ENCODE data around the gene PRLR. TPM values are rescaled to one million over a fixed set of nuclear protein-coding genes. Genes with fewer than 3 reads are reported as not detected.

The PRLR gene
- total and polyA plus RNA-seq, 3 experiments from 2014 or later, result not detected

- no peaks in the 10 kb centered on the region for H3K36me3 Mint-ChIP-seq
- no peak overlapping the region for H3K27ac ChIP-seq (ENCODE audit: low read depth, low read length)
- no peak overlapping the region for H3K27ac Mint-ChIP-seq
- H3K27me3 ChIP-seq (ENCODE audit: insufficient read depth, low read length, poor library complexity, severe bottlenecking), result no peaks in the 10 kb centered on the region
- H3K4me1 ChIP-seq (ENCODE audit: insufficient read depth, low read length), result no peaks in the 10 kb centered on the region
- H3K9me3 ChIP-seq (ENCODE audit: low read length), result no peaks in the 10 kb centered on the region
- H3K27me3 Mint-ChIP-seq, result peaks cover 8 to 19% of the 10 kb centered on the region in 2 donors
- DNase-seq, result no peak
- H3K4me1 Mint-ChIP-seq, result no peaks in the 10 kb centered on the region
- H3K36me3 ChIP-seq (ENCODE audit: insufficient read depth, low read length), result no peaks in the 10 kb centered on the region
- POLR2A ChIA-PET, result no interaction called here
- no peak overlapping the region for H3K4me3 Mint-ChIP-seq
- CTCF ChIA-PET, result no interaction called here
- H3K9me3 Mint-ChIP-seq, result no peaks in the 10 kb centered on the region
- H3K4me3 ChIP-seq (ENCODE audit: low read length), result no peak overlapping the region
Measured at GRCh38 chr5:35212122-35212982, 17.9 kb downstream of the PRLR start.

GRCh38 chr5:35209862-35210261 lies 20.4 kb downstream of the PRLR start:
- Mint-ChIP-seq H3K9me3 (no peaks in the 10 kb centered on the region), H3K36me3 (no peaks in the 10 kb centered on the region), H3K4me1 (no peaks in the 10 kb centered on the region), H3K4me3 (no peak overlapping the region), H3K27me3 (peaks cover 11 to 29% of the 10 kb centered on the region in 2 donors), H3K27ac (no peak overlapping the region)
- H3K27me3 ChIP-seq (ENCODE audit: insufficient read depth, low read length, poor library complexity, severe bottlenecking), result no peaks in the 10 kb centered on the region
- POLR2A ChIA-PET, result no interaction called here
- no peak overlapping the region for H3K27ac ChIP-seq (ENCODE audit: low read depth, low read length)
- CTCF ChIA-PET, result no interaction called here
- H3K36me3 ChIP-seq (ENCODE audit: insufficient read depth, low read length), result no peaks in the 10 kb centered on the region
- no peaks in the 10 kb centered on the region for H3K9me3 ChIP-seq (ENCODE audit: low read length)
- H3K4me1 ChIP-seq (ENCODE audit: insufficient read depth, low read length), result no peaks in the 10 kb centered on the region
- H3K4me3 ChIP-seq (ENCODE audit: low read length), result no peak overlapping the region
- no peak for DNase-seq

GRCh38 chr5:35205606-35206005 lies 24.7 kb downstream of the PRLR start:
- Mint-ChIP-seq H3K27ac (no peak overlapping the region), H3K36me3 (no peaks in the 10 kb centered on the region), H3K4me1 (no peaks in the 10 kb centered on the region), H3K9me3 (no peaks in the 10 kb centered on the region), H3K27me3 (peaks cover 11 to 34% of the 10 kb centered on the region in 2 donors), H3K4me3 (no peak overlapping the region)
- POLR2A ChIA-PET, result no interaction called here
- no peak overlapping the region for H3K27ac ChIP-seq (ENCODE audit: low read depth, low read length)
- no peaks in the 10 kb centered on the region for H3K36me3 ChIP-seq (ENCODE audit: insufficient read depth, low read length)
- H3K27me3 ChIP-seq (ENCODE audit: insufficient read depth, low read length, poor library complexity, severe bottlenecking), result no peaks in the 10 kb centered on the region
- H3K4me1 ChIP-seq (ENCODE audit: insufficient read depth, low read length), result no peaks in the 10 kb centered on the region
- CTCF ChIA-PET, result no interaction called here
- no peak for DNase-seq
- H3K9me3 ChIP-seq (ENCODE audit: low read length), result no peaks in the 10 kb centered on the region
- H3K4me3 ChIP-seq (ENCODE audit: low read length), result no peak overlapping the region

- Histone ChIP-seq H3K36me3 (ENCODE audit: insufficient read depth, low read length) (no peaks in the 10 kb centered on the region), H3K4me3 (ENCODE audit: low read length) (no peak overlapping the region), H3K4me1 (ENCODE audit: insufficient read depth, low read length) (no peaks in the 10 kb centered on the region), H3K9me3 (ENCODE audit: low read length) (no peaks in the 10 kb centered on the region), H3K27me3 (ENCODE audit: insufficient read depth, low read length, poor library complexity, severe bottlenecking) (no peaks in the 10 kb centered on the region), H3K27ac (ENCODE audit: low read depth, low read length) (no peak overlapping the region)
- Mint-ChIP-seq H3K9me3 (no peaks in the 10 kb centered on the region), H3K36me3 (no peaks in the 10 kb centered on the region), H3K4me3 (no peak overlapping the region), H3K27me3 (peaks cover 13 to 30% of the 10 kb centered on the region in 2 donors), H3K27ac (no peak overlapping the region), H3K4me1 (no peaks in the 10 kb centered on the region)
- ChIA-PET CTCF (no interaction called here), POLR2A (no interaction called here)
- no peak for DNase-seq
Measured at GRCh38 chr5:35205186-35205585, 25.1 kb downstream of the PRLR start.

GRCh38 chr5:35203403-35203802 lies 26.9 kb downstream of the PRLR start:
- H3K36me3 Mint-ChIP-seq, result no peaks in the 10 kb centered on the region
- ChIA-PET CTCF (no interaction called here), POLR2A (no interaction called here)
- Histone ChIP-seq H3K4me3 (ENCODE audit: low read length) (no peak overlapping the region), H3K9me3 (ENCODE audit: low read length) (no peaks in the 10 kb centered on the region), H3K27me3 (ENCODE audit: insufficient read depth, low read length, poor library complexity, severe bottlenecking) (peaks cover 3% of the 10 kb centered on the region), H3K36me3 (ENCODE audit: insufficient read depth, low read length) (no peaks in the 10 kb centered on the region), H3K4me1 (ENCODE audit: insufficient read depth, low read length) (no peaks in the 10 kb centered on the region), H3K27ac (ENCODE audit: low read depth, low read length) (no peak overlapping the region)
- no peaks in the 10 kb centered on the region for H3K4me1 Mint-ChIP-seq
- no peaks in the 10 kb centered on the region for H3K9me3 Mint-ChIP-seq
- H3K27me3 Mint-ChIP-seq, result peaks cover 16 to 31% of the 10 kb centered on the region in 2 donors
- no peak overlapping the region for H3K27ac Mint-ChIP-seq
- no peak overlapping the region for H3K4me3 Mint-ChIP-seq
- DNase-seq, result no peak

- H3K36me3 Mint-ChIP-seq, result no peaks in the 10 kb centered on the region
- no peaks in the 10 kb centered on the region for H3K9me3 ChIP-seq (ENCODE audit: low read length)
- H3K27ac Mint-ChIP-seq, result no peak overlapping the region
- peaks cover 3% of the 10 kb centered on the region for H3K27me3 ChIP-seq (ENCODE audit: insufficient read depth, low read length, poor library complexity, severe bottlenecking)
- ChIA-PET POLR2A (no interaction called here), CTCF (no interaction called here)
- H3K36me3 ChIP-seq (ENCODE audit: insufficient read depth, low read length), result no peaks in the 10 kb centered on the region
- no peaks in the 10 kb centered on the region for H3K4me1 Mint-ChIP-seq
- H3K27me3 Mint-ChIP-seq, result peaks cover 18 to 28% of the 10 kb centered on the region in 2 donors
- no peak overlapping the region for H3K4me3 Mint-ChIP-seq
- H3K4me3 ChIP-seq (ENCODE audit: low read length), result no peak overlapping the region
- H3K9me3 Mint-ChIP-seq, result no peaks in the 10 kb centered on the region
- H3K27ac ChIP-seq (ENCODE audit: low read depth, low read length), result no peak overlapping the region
- no peak for DNase-seq
- no peaks in the 10 kb centered on the region for H3K4me1 ChIP-seq (ENCODE audit: insufficient read depth, low read length)
Measured at GRCh38 chr5:35202319-35203111, 27.8 kb downstream of the PRLR start.

GRCh38 chr5:35201291-35201690 lies 29.0 kb downstream of the PRLR start:
- no peaks in the 10 kb centered on the region for H3K9me3 Mint-ChIP-seq
- H3K27ac ChIP-seq (ENCODE audit: low read depth, low read length), result no peak overlapping the region
- H3K4me1 ChIP-seq (ENCODE audit: insufficient read depth, low read length), result no peaks in the 10 kb centered on the region
- H3K36me3 ChIP-seq (ENCODE audit: insufficient read depth, low read length), result no peaks in the 10 kb centered on the region
- peaks cover 3% of the 10 kb centered on the region for H3K27me3 ChIP-seq (ENCODE audit: insufficient read depth, low read length, poor library complexity, severe bottlenecking)
- H3K9me3 ChIP-seq (ENCODE audit: low read length), result no peaks in the 10 kb centered on the region
- H3K36me3 Mint-ChIP-seq, result no peaks in the 10 kb centered on the region
- no peak overlapping the region for H3K4me3 Mint-ChIP-seq
- CTCF ChIA-PET, result no interaction called here
- no peak for DNase-seq
- no peak overlapping the region for H3K4me3 ChIP-seq (ENCODE audit: low read length)
- H3K27ac Mint-ChIP-seq, result no peak overlapping the region
- POLR2A ChIA-PET, result no interaction called here
- peaks cover 22 to 28% of the 10 kb centered on the region in 2 donors for H3K27me3 Mint-ChIP-seq
- no peaks in the 10 kb centered on the region for H3K4me1 Mint-ChIP-seq

- no peak overlapping the region for H3K27ac Mint-ChIP-seq
- ChIA-PET CTCF (no interaction called here), POLR2A (no interaction called here)
- peaks cover 21% of the 10 kb centered on the region in 2 donors for H3K27me3 Mint-ChIP-seq
- Histone ChIP-seq H3K27ac (ENCODE audit: low read depth, low read length) (no peak overlapping the region), H3K4me1 (ENCODE audit: insufficient read depth, low read length) (no peaks in the 10 kb centered on the region), H3K9me3 (ENCODE audit: low read length) (no peaks in the 10 kb centered on the region), H3K36me3 (ENCODE audit: insufficient read depth, low read length) (no peaks in the 10 kb centered on the region), H3K4me3 (ENCODE audit: low read length) (no peak overlapping the region), H3K27me3 (ENCODE audit: insufficient read depth, low read length, poor library complexity, severe bottlenecking) (peaks cover 3% of the 10 kb centered on the region)
- H3K4me3 Mint-ChIP-seq, result no peak overlapping the region
- DNase-seq, result no peak
- H3K36me3 Mint-ChIP-seq, result no peaks in the 10 kb centered on the region
- no peaks in the 10 kb centered on the region for H3K4me1 Mint-ChIP-seq
- no peaks in the 10 kb centered on the region for H3K9me3 Mint-ChIP-seq
Measured at GRCh38 chr5:35199886-35200285, 30.4 kb downstream of the PRLR start.

Data from CD8-positive, alpha-beta memory T cell (primary cell).